Measurements from ENCODE around the gene ZBTB7C. TPM values are rescaled to one million over a fixed set of nuclear protein-coding genes. Genes with fewer than 3 reads are reported as not detected.

ZBTB7C gene
- total and polyA plus RNA-seq, 4 donors: 0.19 to 1.1 (median 0.45) TPM

- Histone ChIP-seq H3K27me3 (ENCODE audit: control insufficient read depth in 4 of 4, insufficient read depth in 4 of 4, low read length in 3 of 4) (no peaks in the 10 kb centered on the region), H3K9ac (ENCODE audit: low read depth in 1 of 2, low read length in 2 of 2) (no peak overlapping the region), H3K36me3 (ENCODE audit: control insufficient read depth in 4 of 4, insufficient read depth in 3 of 4, low read depth in 1 of 4, low read length in 3 of 4) (no peaks in the 10 kb centered on the region), H3K4me1 (ENCODE audit: control insufficient read depth in 4 of 4, insufficient read depth in 4 of 4, low read length in 3 of 4) (no peaks in the 10 kb centered on the region), H3K9me3 (ENCODE audit: control insufficient read depth in 4 of 4, low read length in 3 of 4) (no peaks in the 10 kb centered on the region), H3K4me3 (ENCODE audit: low read depth in 1 of 3, low read length in 3 of 3) (no peak overlapping the region), H3K27ac (ENCODE audit: low read depth in 1 of 2, low read length in 2 of 2) (no peak overlapping the region)
- no peak for DNase-seq (ENCODE audit: low spot score)
- 94% methylated on average over 2 of the region's 2 CpGs for WGBS
- TF ChIP-seq NR2F2 (IDR thresholded peaks at IDR 0.05) (no peak), CTCF (IDR thresholded peaks at IDR 0.05; ENCODE audit: low read depth, low read length, missing input control) (no peak), HNF4A (conservative IDR thresholded peaks at IDR 0.05) (no peak), REST (IDR thresholded peaks at IDR 0.05) (no peak), ATF3 (IDR thresholded peaks at IDR 0.05) (no peak), RXRA (IDR thresholded peaks at IDR 0.05) (no peak), TAF1 (conservative IDR thresholded peaks at IDR 0.05) (no peak), YY1 (IDR thresholded peaks at IDR 0.05) (no peak), EGR1 (IDR thresholded peaks at IDR 0.05; ENCODE audit: low read depth in 2 of 2) (no peak), FOXA1 (IDR thresholded peaks at IDR 0.05) (no peak), RAD21 (IDR thresholded peaks at IDR 0.05) (no peak)
Measured at GRCh38 chr18:48219810-48220499, 189.2 kb downstream of the ZBTB7C start.

GRCh38 chr18:48219037-48219809 is 190.0 kb downstream of the ZBTB7C start:
- Histone ChIP-seq H3K4me3 (ENCODE audit: low read depth in 1 of 3, low read length in 3 of 3) (no peak overlapping the region), H3K9me3 (ENCODE audit: control insufficient read depth in 4 of 4, low read length in 3 of 4) (no peaks in the 10 kb centered on the region), H3K36me3 (ENCODE audit: control insufficient read depth in 4 of 4, insufficient read depth in 3 of 4, low read depth in 1 of 4, low read length in 3 of 4) (no peaks in the 10 kb centered on the region), H3K9ac (ENCODE audit: low read depth in 1 of 2, low read length in 2 of 2) (no peak overlapping the region), H3K27ac (ENCODE audit: low read depth in 1 of 2, low read length in 2 of 2) (no peak overlapping the region), H3K4me1 (ENCODE audit: control insufficient read depth in 4 of 4, insufficient read depth in 4 of 4, low read length in 3 of 4) (no peaks in the 10 kb centered on the region), H3K27me3 (ENCODE audit: control insufficient read depth in 4 of 4, insufficient read depth in 4 of 4, low read length in 3 of 4) (no peaks in the 10 kb centered on the region)
- TF ChIP-seq YY1 (IDR thresholded peaks at IDR 0.05) (no peak), GABPA (IDR thresholded peaks at IDR 0.05 in 1 of 2, conservative IDR thresholded peaks at IDR 0.05 in 1 of 2) (no peak), RXRA (IDR thresholded peaks at IDR 0.05) (no peak), RAD21 (IDR thresholded peaks at IDR 0.05) (no peak), ZBTB33 (IDR thresholded peaks at IDR 0.05) (no peak)
- no peak for DNase-seq (ENCODE audit: low spot score)
- 79% methylated on average over 6 of the region's 6 CpGs for WGBS

Measured in liver (tissue), 9 donors.